ENCODE results near the gene ATXN7L1. TPM values are rescaled to one million over a fixed set of nuclear protein-coding genes. Genes with fewer than 3 reads are reported as not detected.
"Not testable (repeated sequence)": the region's sequence is repeated elsewhere in the genome, so short reads cannot be mapped to it uniquely, and the experiment has no call there.

Gene ATXN7L1
- total RNA-seq, 6 experiments from 2014 or later = 7.1 to 15.7 (median 11.0) TPM

- no peak for DNase-seq
- ATAC-seq = no peak
- Histone ChIP-seq H3K27ac (no peak overlapping the region), H3K4me3 (no peak overlapping the region), H3K9me3 (no peaks in the 10 kb centered on the region), H3K27me3 (no peaks in the 10 kb centered on the region), H3K36me3 (no peaks in the 10 kb centered on the region), H3K4me1 (no peaks in the 10 kb centered on the region)
- intact Hi-C loops (cut with DNase I) = no loop called here
- 90% methylated on average over 1 of the region's 1 CpG for WGBS (ENCODE audit: insufficient coverage, low coverage, low lambda C conversion rate, missing lambda C conversion rate)
- TF ChIP-seq, protein P1, sequence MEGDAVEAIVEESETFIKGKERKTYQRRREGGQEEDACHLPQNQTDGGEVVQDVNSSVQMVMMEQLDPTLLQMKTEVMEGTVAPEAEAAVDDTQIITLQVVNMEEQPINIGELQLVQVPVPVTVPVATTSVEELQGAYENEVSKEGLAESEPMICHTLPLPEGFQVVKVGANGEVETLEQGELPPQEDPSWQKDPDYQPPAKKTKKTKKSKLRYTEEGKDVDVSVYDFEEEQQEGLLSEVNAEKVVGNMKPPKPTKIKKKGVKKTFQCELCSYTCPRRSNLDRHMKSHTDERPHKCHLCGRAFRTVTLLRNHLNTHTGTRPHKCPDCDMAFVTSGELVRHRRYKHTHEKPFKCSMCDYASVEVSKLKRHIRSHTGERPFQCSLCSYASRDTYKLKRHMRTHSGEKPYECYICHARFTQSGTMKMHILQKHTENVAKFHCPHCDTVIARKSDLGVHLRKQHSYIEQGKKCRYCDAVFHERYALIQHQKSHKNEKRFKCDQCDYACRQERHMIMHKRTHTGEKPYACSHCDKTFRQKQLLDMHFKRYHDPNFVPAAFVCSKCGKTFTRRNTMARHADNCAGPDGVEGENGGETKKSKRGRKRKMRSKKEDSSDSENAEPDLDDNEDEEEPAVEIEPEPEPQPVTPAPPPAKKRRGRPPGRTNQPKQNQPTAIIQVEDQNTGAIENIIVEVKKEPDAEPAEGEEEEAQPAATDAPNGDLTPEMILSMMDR (IDR thresholded peaks at IDR 0.05) = no peak
- no peak for TF ChIP-seq POLR2A (IDR thresholded peaks at IDR 0.05)
Measured at GRCh38 chr7:105846404-105846803, 30.0 kb downstream of the ATXN7L1 start.

GRCh38 chr7:105844681-105845080 is 31.7 kb downstream of the ATXN7L1 start:
- H3K27me3 ChIP-seq; H3K27ac ChIP-seq; H3K4me1 ChIP-seq; H3K36me3 ChIP-seq; H3K9me3 ChIP-seq; DNase-seq; ATAC-seq; intact Hi-C loops (cut with DNase I); H3K4me3 ChIP-seq: not testable (repeated sequence)
- whole genome bisulfite sequencing (ENCODE audit: insufficient coverage, low coverage, low lambda C conversion rate, missing lambda C conversion rate) = 100% methylated on average over 5 of the region's 5 CpGs

DNA sequence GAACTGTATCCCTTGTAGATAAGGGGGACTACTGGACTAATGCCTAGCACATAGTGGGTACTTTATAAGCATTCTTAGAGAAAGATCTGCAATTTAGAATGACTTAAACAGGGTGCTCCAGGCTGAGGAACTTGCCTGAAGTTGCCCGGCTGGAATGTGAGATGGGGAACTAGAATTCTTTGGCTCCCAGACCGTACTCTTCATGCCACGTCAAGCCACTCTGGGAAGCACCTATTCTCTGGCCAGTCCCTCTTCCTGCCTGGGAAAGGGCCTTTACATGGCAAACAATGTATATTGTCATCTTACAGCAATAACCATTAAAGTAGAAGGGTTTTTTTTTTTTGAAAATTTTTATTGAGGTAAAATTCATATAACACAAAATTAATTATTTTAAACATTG is 34.5 kb downstream of the ATXN7L1 start:
- TF ChIP-seq, protein P1 (IDR thresholded peaks at IDR 0.05) = no peak
- TF ChIP-seq POLR2A (IDR thresholded peaks at IDR 0.05) = no peak
- 84% methylated on average over 3 of the region's 3 CpGs for WGBS (ENCODE audit: insufficient coverage, low coverage, low lambda C conversion rate, missing lambda C conversion rate)
- H3K36me3 ChIP-seq = no peaks in the 10 kb centered on the region
- H3K9me3 ChIP-seq = no peaks in the 10 kb centered on the region
- no peaks in the 10 kb centered on the region for H3K27me3 ChIP-seq
- ATAC-seq = no peak
- intact Hi-C loops (cut with DNase I) = no loop called here
- H3K27ac ChIP-seq = no peak overlapping the region
- DNase-seq = no peak
- no peaks in the 10 kb centered on the region for H3K4me1 ChIP-seq
- H3K4me3 ChIP-seq = no peak overlapping the region

- WGBS (ENCODE audit: insufficient coverage, low coverage, low lambda C conversion rate, missing lambda C conversion rate) = 77% methylated on average over 4 of the region's 8 CpGs
- Histone ChIP-seq H3K27me3 (no peaks in the 10 kb centered on the region), H3K9me3 (no peaks in the 10 kb centered on the region), H3K4me1 (no peaks in the 10 kb centered on the region), H3K36me3 (no peaks in the 10 kb centered on the region), H3K4me3 (no peak overlapping the region), H3K27ac (no peak overlapping the region)
- ATAC-seq = no peak
- no peak for DNase-seq
- TF ChIP-seq, protein P1 (IDR thresholded peaks at IDR 0.05) = no peak
- TF ChIP-seq POLR2A (IDR thresholded peaks at IDR 0.05) = no peak
- intact Hi-C loops (cut with DNase I) = no loop called here
Measured at GRCh38 chr7:105840981-105841749, 35.2 kb downstream of the ATXN7L1 start.

- no peaks in the 10 kb centered on the region for H3K9me3 ChIP-seq
- DNase-seq (no peak), ATAC-seq (no peak)
- no peaks in the 10 kb centered on the region for H3K27me3 ChIP-seq
- no peak for TF ChIP-seq POLR2A (IDR thresholded peaks at IDR 0.05)
- TF ChIP-seq, protein P1 (IDR thresholded peaks at IDR 0.05) = no peak
- no peaks in the 10 kb centered on the region for H3K36me3 ChIP-seq
- no peak overlapping the region for H3K4me3 ChIP-seq
- no peak overlapping the region for H3K27ac ChIP-seq
- 89% methylated on average over 1 of the region's 2 CpGs for WGBS (ENCODE audit: insufficient coverage, low coverage, low lambda C conversion rate, missing lambda C conversion rate)
- H3K4me1 ChIP-seq = no peaks in the 10 kb centered on the region
- intact Hi-C loops (cut with DNase I) = no loop called here
Measured at GRCh38 chr7:105839266-105839665, 37.1 kb downstream of the ATXN7L1 start.
